A549 (cell line): ENCODE results near the gene TSC22D3. TPM values are rescaled to one million over a fixed set of nuclear protein-coding genes. Genes with fewer than 3 reads are reported as not detected.
A peak's percentile ranks its signal among the peaks of the same experiment; 100 is the strongest.

ENCODE experiments used
- ATAC-seq, 2 experiments: fragments of 200-7000 bp in 1 of 2; fragments of >200 bp in 1 of 2; cut with Nextera tagmentation in 1 of 2; cut with Tn5 transposase in 1 of 2; 3 replicates each; pipeline versions ENCODE4 v1.8.0 to v1.9.1; 2018 to 2020; ENCODE audit warnings: mild to moderate bottlenecking in 1 of 2, moderate library complexity in 1 of 2
- CTCF ChIA-PET: fragments of 300-600 bp; sonication (Branson Sonifier 250); formaldehyde crosslinking; extraction: SDS; loops from one replicate; lab custom pipeline; 2021; ENCODE audit warnings: antibody characterized with exemption, inconsistent platforms; lab: Yijun Ruan, JAX
- POLR2A ChIA-PET: fragments of 350-600 bp; formaldehyde crosslinking; extraction: SDS; loops from one replicate; lab custom pipeline; 2021; ENCODE audit warnings: antibody characterized with exemption, inconsistent platforms; lab: Yijun Ruan, JAX
- DNase-seq, 2 experiments: peaks; one replicate each; pipeline versions ENCODE4 v3.0.0 to v3.0.0-alpha.2; 2011 to 2016; ENCODE audit warnings: low read depth in 1 of 2, low spot score in 1 of 2
- FAIRE-seq: peaks from 2 replicates; lab custom pipeline; 2011; peaks lifted over from hg19 to GRCh38; lab: Jason Lieb, UNC
- H3K27ac ChIP-seq, 2 experiments: fragments of >200 bp; sonication (Bioruptor Twin); formaldehyde crosslinking; 3 replicates each; pipeline ENCODE4 v1.5.1; 2016 to 2017
- H3K4me1 ChIP-seq: fragments of >200 bp; sonication (Bioruptor Twin); formaldehyde crosslinking; 3 replicates; pipeline ENCODE4 v1.6.1; 2016
- H3K4me2 ChIP-seq: fragments of >200 bp; sonication (Bioruptor Twin); formaldehyde crosslinking; 3 replicates; pipeline ENCODE4 v1.6.1; 2016
- H3K4me3 ChIP-seq: fragments of >200 bp; sonication (Bioruptor Twin); formaldehyde crosslinking; 3 replicates; pipeline ENCODE4 v1.5.1; 2016
- H3K9me3 ChIP-seq: fragments of >200 bp; sonication (Bioruptor Twin); formaldehyde crosslinking; 3 replicates; pipeline ENCODE4 v1.6.1; 2016
- ATOH8 ChIP-seq: fragments of 250-450 bp; sonication (Bioruptor Pico); IDR thresholded peaks from 2 replicates; pipeline ENCODE4 v1.5.0; 2020; ENCODE audit warnings: low read depth, mild to moderate bottlenecking, moderate library complexity
- BHLHE40 ChIP-seq: IDR thresholded peaks from 2 replicates; pipeline ENCODE4 v1.6.1; 2012; ENCODE audit warnings: low read depth, low read length, inconsistent platforms
- CBX8 ChIP-seq: fragments of 200-600 bp; sonication (generic); IDR thresholded peaks from 2 replicates; pipeline ENCODE4 v1.6.1; 2016
- CEBPB ChIP-seq, 2 experiments: fragments of >200 bp in 1 of 2; sonication (Bioruptor Twin) in 1 of 2; formaldehyde crosslinking in 1 of 2; IDR thresholded peaks; 2 replicates each; pipeline ENCODE4 v1.6.1; 2012 to 2016
- CHD4 ChIP-seq: fragments of 200-600 bp; sonication (generic); IDR thresholded peaks from 2 replicates; pipeline ENCODE4 v1.6.1; 2016; ENCODE audit warnings: antibody characterized with exemption, mild to moderate bottlenecking, borderline replicate concordance
- EHF ChIP-seq: fragments of 250-450 bp; sonication (Bioruptor Pico); IDR thresholded peaks from 2 replicates; pipeline ENCODE4 v1.5.0; 2020; ENCODE audit warnings: mild to moderate bottlenecking
- FOXS1 ChIP-seq: fragments of 250-450 bp; sonication (Bioruptor Pico); IDR thresholded peaks from 2 replicates; pipeline ENCODE4 v1.5.0; 2020; ENCODE audit warnings: mild to moderate bottlenecking, moderate library complexity
- HOXA7 ChIP-seq: fragments of 250-450 bp; sonication (Bioruptor Pico); IDR thresholded peaks from 2 replicates; pipeline ENCODE4 v1.5.0; 2020; ENCODE audit warnings: mild to moderate bottlenecking, moderate library complexity
- HOXB5 ChIP-seq: fragments of 250-450 bp; sonication (Bioruptor Pico); IDR thresholded peaks from 2 replicates; pipeline ENCODE4 v1.5.0; 2020; ENCODE audit warnings: mild to moderate bottlenecking, moderate library complexity
- JUNB ChIP-seq: fragments of >200 bp; sonication (Bioruptor Twin); formaldehyde crosslinking; IDR thresholded peaks from 2 replicates; pipeline ENCODE4 v1.6.1; 2016
- KDM1A ChIP-seq: fragments of 200-600 bp; sonication (generic); IDR thresholded peaks from 2 replicates; pipeline ENCODE4 v1.6.1; 2016; ENCODE audit warnings: low read depth, mild to moderate bottlenecking
- KDM5A ChIP-seq: fragments of 200-600 bp; sonication (generic); IDR thresholded peaks from 2 replicates; pipeline ENCODE4 v1.6.1; 2016; ENCODE audit warnings: antibody characterized with exemption, mild to moderate bottlenecking
- MYC ChIP-seq: IDR thresholded peaks from 2 replicates; pipeline ENCODE4 v1.6.1; 2012; ENCODE audit warnings: mild to moderate bottlenecking, inconsistent platforms, low read length, improper control_type of control experiment, borderline replicate concordance
- NFE2L2 ChIP-seq: fragments of 150-350 bp; conservative IDR thresholded peaks from 2 replicates; pipeline ENCODE4 v1.6.1; 2014; ENCODE audit warnings: low read length
- NPAS2 ChIP-seq: fragments of 250-450 bp; sonication (Bioruptor Pico); IDR thresholded peaks from 2 replicates; pipeline ENCODE4 v1.8.0; 2022; ENCODE audit warnings: mild to moderate bottlenecking, moderate library complexity, borderline replicate concordance
- NR3C1 ChIP-seq: fragments of >200 bp; sonication (Bioruptor Twin); formaldehyde crosslinking; IDR thresholded peaks from 3 replicates; pipeline ENCODE4 v1.6.1; 2017
- POLR2AphosphoS2 ChIP-seq: conservative IDR thresholded peaks from 2 replicates; pipeline ENCODE4 v1.6.1; 2012; ENCODE audit warnings: low read length, improper control_type of control experiment, inconsistent platforms
- RAD21 ChIP-seq, 2 experiments: fragments of >200 bp in 1 of 2; sonication (Bioruptor Twin) in 1 of 2; formaldehyde crosslinking in 1 of 2; IDR thresholded peaks in 1 of 2; conservative IDR thresholded peaks in 1 of 2; 2 replicates in 1 of 2; 3 replicates in 1 of 2; pipeline ENCODE4 v1.6.1; 2012 to 2018; ENCODE audit warnings: inconsistent platforms in 1 of 2
- RCOR1 ChIP-seq: fragments of 150-350 bp; IDR thresholded peaks from 2 replicates; pipeline ENCODE4 v1.6.1; 2014; ENCODE audit warnings: antibody characterized with exemption, low read length, low read depth
- RFX5 ChIP-seq: fragments of 450-650 bp; IDR thresholded peaks from 2 replicates; pipeline ENCODE4 v1.7.1; 2014; ENCODE audit warnings: antibody characterized with exemption, mild to moderate bottlenecking, moderate library complexity
- RNF2 ChIP-seq: fragments of 200-600 bp; sonication (generic); IDR thresholded peaks from 2 replicates; pipeline ENCODE4 v1.6.1; 2016; ENCODE audit warnings: low read depth, mild to moderate bottlenecking, antibody characterized with exemption, moderate library complexity, borderline replicate concordance
- SREBF2 ChIP-seq: fragments of 450-650 bp; IDR thresholded peaks from 2 replicates; pipeline ENCODE4 v1.6.1; 2014; ENCODE audit warnings: mild to moderate bottlenecking, moderate library complexity
- TP53 ChIP-seq: fragments of 250-450 bp; sonication (Bioruptor Pico); IDR thresholded peaks from 2 replicates; pipeline ENCODE4 v1.5.0; 2021; ENCODE audit warnings: mild to moderate bottlenecking, moderate library complexity
- USF2 ChIP-seq: fragments of 450-650 bp; IDR thresholded peaks from 2 replicates; pipeline ENCODE4 v1.6.1; 2014; ENCODE audit warnings: antibody characterized with exemption
- ZNF302 ChIP-seq: fragments of 250-450 bp; sonication (Bioruptor Pico); IDR thresholded peaks from 2 replicates; pipeline ENCODE4 v1.9.0; 2021; ENCODE audit warnings: inconsistent platforms, mild to moderate bottlenecking, moderate library complexity
- WGBS: methylation state at CpG from one replicate; pipeline ENCODE4 v1.1.6; 2017; ENCODE audit errors: missing lambda C conversion rate; 5-methylcytosine and 5-hydroxymethylcytosine counted together
- polyA plus RNA-seq, 4 experiments: library from polyadenylated mRNA; depleted of rRNA in 3 of 4; stranded (reverse); fragments of >200 nt; fragmentation: RNase III in 1 of 4; extraction: RNeasy Plus Mini Kit Qiagen cat#74134 plus additional on column Dnase treatment in 1 of 4; gene quantifications; 2 replicates in 3 of 4; 3 replicates in 1 of 4; pipeline ENCODE4 v1.2.3, GENCODE V29; 2011 to 2017
- TF ChIP-seq, protein P1 (sequence below): fragments of >200 bp; sonication (Bioruptor Twin); formaldehyde crosslinking; IDR thresholded peaks from 3 replicates; pipeline ENCODE4 v1.6.1; 2016

The TSC22D3 gene
- polyA plus RNA-seq, 2 of the 4 experiments (the other 2 are of a cell fraction) = 12.2 to 65.4 TPM

DNA sequence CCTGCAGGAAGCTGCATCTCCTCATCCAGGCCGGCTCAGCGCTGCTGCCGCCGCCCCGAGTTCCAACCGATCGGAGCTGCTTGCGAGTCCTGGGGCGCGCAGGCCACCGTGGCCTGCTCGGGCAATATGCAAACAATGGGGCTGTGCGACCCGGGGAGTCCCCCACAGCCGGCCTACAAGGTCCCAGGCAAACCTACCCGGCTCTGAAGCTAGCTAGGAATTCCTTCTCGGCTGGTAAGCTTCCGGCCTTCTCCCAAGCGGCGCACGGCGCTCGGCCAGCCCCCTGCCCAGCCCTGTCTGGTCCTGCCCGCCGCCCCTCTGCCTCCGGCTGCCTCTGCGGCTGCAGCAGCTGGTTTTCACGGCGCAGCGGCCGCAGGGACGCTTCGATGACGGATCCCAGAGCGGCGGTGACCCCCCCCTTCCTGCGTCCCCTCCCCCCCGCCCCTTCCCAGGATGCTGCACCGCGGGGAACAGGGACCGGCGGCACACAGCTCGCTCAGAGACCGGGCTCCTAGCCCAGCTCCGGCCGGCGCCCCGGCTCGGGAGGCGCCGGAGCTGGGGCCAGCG, 59.4 kb downstream of the TSC22D3 start:
- peak in 1 of 2 experiments; percentile 30 for DNase-seq
- Histone ChIP-seq H3K4me1 (peaks cover 44% of the 10 kb centered on the region), H3K9me3 (no peaks in the 10 kb centered on the region), H3K27ac (peak overlapping the region; percentile 89), H3K4me3 (peak overlapping the region; percentile 84), H3K4me2 (peak overlapping the region; percentile 90)
- POLR2A ChIA-PET = interaction anchor here (1.0 to 6.2 kb wide), 9 partner anchors 10 to 320 kb away, joined by 3 to 57 read pairs (median 8); partner anchors contain the start of genes NCBP2L, PRPS1 and TSC22D3
- peak; percentile 19 to 52; a peak in 4 of 6 replicates for ATAC-seq
- FAIRE-seq = no peak
- CTCF ChIA-PET = interaction anchor here (0.7 to 9.8 kb wide), 13 partner anchors 10 to 822 kb away, joined by 3 to 92 read pairs (median 6); partner anchors contain the start of genes NCBP2L and TSC22D3
- 0% methylated on average over 4 of the region's 52 CpGs for whole genome bisulfite sequencing
- TF ChIP-seq KDM1A (no peak), FOXS1 (CRISPR knock-in tag) (no peak), USF2 (no peak), SREBF2 (no peak), RCOR1 (no peak), BHLHE40 (no peak), HOXB5 (CRISPR knock-in tag) (no peak), NR3C1 (no peak), ATOH8 (no peak), EHF (CRISPR knock-in tag) (no peak)
- TF ChIP-seq, protein P1, sequence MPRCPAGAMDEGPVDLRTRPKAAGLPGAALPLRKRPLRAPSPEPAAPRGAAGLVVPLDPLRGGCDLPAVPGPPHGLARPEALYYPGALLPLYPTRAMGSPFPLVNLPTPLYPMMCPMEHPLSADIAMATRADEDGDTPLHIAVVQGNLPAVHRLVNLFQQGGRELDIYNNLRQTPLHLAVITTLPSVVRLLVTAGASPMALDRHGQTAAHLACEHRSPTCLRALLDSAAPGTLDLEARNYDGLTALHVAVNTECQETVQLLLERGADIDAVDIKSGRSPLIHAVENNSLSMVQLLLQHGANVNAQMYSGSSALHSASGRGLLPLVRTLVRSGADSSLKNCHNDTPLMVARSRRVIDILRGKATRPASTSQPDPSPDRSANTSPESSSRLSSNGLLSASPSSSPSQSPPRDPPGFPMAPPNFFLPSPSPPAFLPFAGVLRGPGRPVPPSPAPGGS = no peak

GRCh38 chrX:107715331-107716117, 60.1 kb downstream of the TSC22D3 start:
- Histone ChIP-seq H3K27ac (peak overlapping the region; percentile 89), H3K4me2 (peak overlapping the region; percentile 90)
- TF ChIP-seq HOXA7 (no peak), POLR2AphosphoS2 (no peak), RNF2 (no peak), RAD21 (conservative IDR thresholded peaks at IDR 0.05 in 1 of 2, IDR thresholded peaks at IDR 0.05 in 1 of 2) (no peak), USF2 (no peak), CBX8 (no peak), NFE2L2 (no peak), KDM5A (no peak), ZNF302 (CRISPR knock-in tag) (no peak), NPAS2 (no peak), TP53 (CRISPR knock-in tag) (no peak), RFX5 (no peak), ATOH8 (no peak), JUNB (no peak), MYC (no peak), CHD4 (no peak), CEBPB (IDR thresholded peaks at IDR 0.05) (no peak)
- TF ChIP-seq, protein P1 = no peak
- TF ChIP-seq, all 56 proteins: peak for 0
- H3K4me3 ChIP-seq = peak overlapping the region; percentile 84
- no peak for ATAC-seq
- no peaks in the 10 kb centered on the region for H3K9me3 ChIP-seq
- peaks cover 50% of the 10 kb centered on the region for H3K4me1 ChIP-seq
- ChIA-PET CTCF (interaction anchor here (0.6 to 9.8 kb wide), 10 partner anchors 11 to 690 kb away, joined by 3 to 92 read pairs (median 10); partner anchors contain the start of genes NCBP2L and TSC22D3), POLR2A (interaction anchor here (1.1 to 6.2 kb wide), 8 partner anchors 11 to 321 kb away, joined by 3 to 57 read pairs (median 11); partner anchors contain the start of genes NCBP2L, PRPS1 and TSC22D3)
- FAIRE-seq = no peak
- no peak for DNase-seq
- 53% methylated on average over 12 of the region's 15 CpGs for WGBS
